SW480 (cell line): ENCODE measurements around the gene ATAD2B.
"Not testable (repeated sequence)": the region's sequence is repeated elsewhere in the genome, so short reads cannot be mapped to it uniquely, and the experiment has no call there.

Source experiments
- DNase-seq: peaks from one replicate; pipeline ENCODE4 v3.0.0-alpha.2; 2016; ENCODE audit warnings: low spot score

ATAD2B gene

GRCh38 chr2:23926750-23927571, at the start of gene ATAD2B:
ATAD2B (minus strand) TSS chr2:23927123; CDS start chr2:23926770, 353 bp downstream.
- peak; percentile 94 for DNase-seq

GRCh38 chr2:23967846-23968245, 40.9 kb upstream of the ATAD2B start:
- DNase-seq = no peak

- no peak for DNase-seq
These were observed 27.5 kb upstream of the ATAD2B start for GRCh38 chr2:23954325-23955014.

GRCh38 chr2:23953625-23954024, 26.7 kb upstream of the ATAD2B start:
- no peak for DNase-seq

GRCh38 chr2:23952558-23952957, 25.6 kb upstream of the ATAD2B start:
- DNase-seq = not testable (repeated sequence)

GRCh38 chr2:23947350-23947749, 20.4 kb upstream of the ATAD2B start:
- no peak for DNase-seq

- DNase-seq = peak; percentile 27
These were observed 18.1 kb upstream of the ATAD2B start for GRCh38 chr2:23944976-23945375.

GRCh38 chr2:23944527-23944926, 17.6 kb upstream of the ATAD2B start:
- DNase-seq = peak; percentile 90

- DNase-seq = no peak
These were observed 16.7 kb upstream of the ATAD2B start for GRCh38 chr2:23943666-23944065.

- DNase-seq = no peak
These were observed 14.7 kb upstream of the ATAD2B start for GRCh38 chr2:23941644-23942043.

- DNase-seq = peak; percentile 79
These were observed 14.0 kb upstream of the ATAD2B start for GRCh38 chr2:23940718-23941620.

GRCh38 chr2:23939987-23940717, 13.2 kb upstream of the ATAD2B start, which contains the start of gene UBXN2A:
UBXN2A (plus strand) TSS chr2:23940463; CDS start chr2:23958315, 17,852 bp downstream.
- peak; percentile 78 for DNase-seq

GRCh38 chr2:23934259-23934658, 7.3 kb upstream of the ATAD2B start:
- no peak for DNase-seq

- DNase-seq = peak; percentile 40
These were observed 603 bp downstream of the ATAD2B start for GRCh38 chr2:23926290-23926749.

GRCh38 chr2:23925702-23926289, 1.1 kb downstream of the ATAD2B start:
- DNase-seq = peak; percentile 76

- no peak for DNase-seq
These were observed 2.1 kb downstream of the ATAD2B start for GRCh38 chr2:23924589-23925359.

GRCh38 chr2:23918837-23919489, 8.0 kb downstream of the ATAD2B start:
- no peak for DNase-seq

GRCh38 chr2:23916727-23917405, 10.1 kb downstream of the ATAD2B start:
- peak; percentile 37 for DNase-seq

GRCh38 chr2:23915327-23915726, 11.6 kb downstream of the ATAD2B start:
- no peak for DNase-seq
